Transverse colon (tissue), 4 donors: Measurements from ENCODE around the gene GJC1.

Source experiments
- EP300 ChIP-seq: sonication (generic); formaldehyde crosslinking; IDR thresholded peaks from one replicate; pipeline ENCODE4 v1.6.1; 2017; ENCODE audit warnings: antibody characterized with exemption, low read depth
- POLR2A ChIP-seq: fragments of 450-650 bp; IDR thresholded peaks from one replicate; pipeline ENCODE4 v1.6.1; 2016; ENCODE audit warnings: antibody characterized with exemption, mild to moderate bottlenecking, moderate library complexity
- POLR2AphosphoS5 ChIP-seq, 3 donors: sonication (generic); formaldehyde crosslinking; IDR thresholded peaks; one replicate each; pipeline ENCODE4 v1.6.1; 2016; ENCODE audit warnings: antibody characterized with exemption in 3 of 3
- TF ChIP-seq, protein P1 (sequence below), 5 experiments: fragments of 200-600 bp in 3 of 5; fragments of 450-650 bp in 2 of 5; sonication (generic) in 3 of 5; IDR thresholded peaks; 1 replicate in 2 of 5; 2 replicates in 3 of 5; pipeline ENCODE4 v1.5.1; 2016 to 2017; ENCODE audit warnings: antibody characterized with exemption in 5 of 5, inconsistent platforms in 3 of 5, mild to moderate bottlenecking in 2 of 5, moderate library complexity in 1 of 5

DNA sequence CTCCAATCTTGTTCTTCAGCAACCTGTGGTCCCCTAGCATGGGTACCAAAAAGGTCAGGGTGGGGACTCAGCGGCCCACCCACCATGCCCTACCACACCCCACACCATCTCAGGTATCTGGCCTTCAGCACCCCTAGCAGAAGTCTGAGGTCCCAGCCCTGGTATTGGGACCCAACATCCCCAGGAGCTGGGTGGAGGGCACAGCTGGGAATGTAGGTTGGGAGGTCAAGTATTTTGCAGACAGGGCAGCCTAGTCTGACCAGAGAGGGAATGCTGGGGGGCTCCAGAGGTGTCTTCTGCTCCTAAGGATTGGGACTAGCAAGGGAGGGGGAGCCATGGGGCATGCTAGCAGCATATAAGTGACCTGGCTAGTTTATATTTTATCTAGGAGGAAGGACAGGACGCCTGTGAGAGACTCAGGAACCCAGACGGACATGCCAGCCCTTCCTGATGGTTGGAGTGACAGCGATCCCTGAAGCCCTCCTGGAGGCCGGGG, 72.1 kb downstream of the GJC1 start:
- TF ChIP-seq, protein P1, sequence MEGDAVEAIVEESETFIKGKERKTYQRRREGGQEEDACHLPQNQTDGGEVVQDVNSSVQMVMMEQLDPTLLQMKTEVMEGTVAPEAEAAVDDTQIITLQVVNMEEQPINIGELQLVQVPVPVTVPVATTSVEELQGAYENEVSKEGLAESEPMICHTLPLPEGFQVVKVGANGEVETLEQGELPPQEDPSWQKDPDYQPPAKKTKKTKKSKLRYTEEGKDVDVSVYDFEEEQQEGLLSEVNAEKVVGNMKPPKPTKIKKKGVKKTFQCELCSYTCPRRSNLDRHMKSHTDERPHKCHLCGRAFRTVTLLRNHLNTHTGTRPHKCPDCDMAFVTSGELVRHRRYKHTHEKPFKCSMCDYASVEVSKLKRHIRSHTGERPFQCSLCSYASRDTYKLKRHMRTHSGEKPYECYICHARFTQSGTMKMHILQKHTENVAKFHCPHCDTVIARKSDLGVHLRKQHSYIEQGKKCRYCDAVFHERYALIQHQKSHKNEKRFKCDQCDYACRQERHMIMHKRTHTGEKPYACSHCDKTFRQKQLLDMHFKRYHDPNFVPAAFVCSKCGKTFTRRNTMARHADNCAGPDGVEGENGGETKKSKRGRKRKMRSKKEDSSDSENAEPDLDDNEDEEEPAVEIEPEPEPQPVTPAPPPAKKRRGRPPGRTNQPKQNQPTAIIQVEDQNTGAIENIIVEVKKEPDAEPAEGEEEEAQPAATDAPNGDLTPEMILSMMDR (IDR thresholded peaks at IDR 0.05): no peak
- TF ChIP-seq POLR2A (no peak), POLR2AphosphoS5 (IDR thresholded peaks at IDR 0.05) (no peak), EP300 (no peak)
